ENCODE data around the gene PSTPIP1.

PSTPIP1 gene

DNA sequence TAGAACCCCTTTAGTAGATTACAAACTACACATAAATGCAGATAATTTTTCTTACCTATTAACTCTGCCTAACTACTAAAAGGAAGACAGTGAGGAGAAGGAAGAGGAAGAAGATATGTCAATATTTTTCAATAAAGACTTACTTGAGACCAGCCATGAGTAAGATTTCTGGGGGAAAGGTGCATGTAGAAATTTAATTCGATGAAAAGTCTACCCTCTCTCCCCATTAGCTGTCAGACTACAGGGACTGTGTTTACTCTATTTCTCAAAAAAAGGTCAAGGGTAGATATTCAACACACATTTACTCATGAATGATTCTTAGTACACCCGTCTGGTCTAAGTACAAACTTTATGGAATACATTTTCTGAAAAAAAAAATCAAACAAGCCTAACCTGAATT is 69.1 kb downstream of the PSTPIP1 start:
- TF ChIP-seq CTCF (IDR thresholded peaks at IDR 0.05; ENCODE audit: low read depth, low read length, missing control alignments), result no peak
- DNase-seq (ENCODE audit: extremely low read depth, low read depth), result no peak
- H3K4me3 ChIP-seq (replicated peaks; ENCODE audit: low read depth, low read length), result no peak overlapping the region

- H3K4me3 ChIP-seq (replicated peaks; ENCODE audit: low read depth, low read length), result no peak overlapping the region
- DNase-seq (ENCODE audit: extremely low read depth, low read depth), result no peak
- TF ChIP-seq CTCF (IDR thresholded peaks at IDR 0.05; ENCODE audit: low read depth, low read length, missing control alignments), result no peak
These were observed 69.8 kb downstream of the PSTPIP1 start for GRCh38 chr15:77064539-77065308.

DNA sequence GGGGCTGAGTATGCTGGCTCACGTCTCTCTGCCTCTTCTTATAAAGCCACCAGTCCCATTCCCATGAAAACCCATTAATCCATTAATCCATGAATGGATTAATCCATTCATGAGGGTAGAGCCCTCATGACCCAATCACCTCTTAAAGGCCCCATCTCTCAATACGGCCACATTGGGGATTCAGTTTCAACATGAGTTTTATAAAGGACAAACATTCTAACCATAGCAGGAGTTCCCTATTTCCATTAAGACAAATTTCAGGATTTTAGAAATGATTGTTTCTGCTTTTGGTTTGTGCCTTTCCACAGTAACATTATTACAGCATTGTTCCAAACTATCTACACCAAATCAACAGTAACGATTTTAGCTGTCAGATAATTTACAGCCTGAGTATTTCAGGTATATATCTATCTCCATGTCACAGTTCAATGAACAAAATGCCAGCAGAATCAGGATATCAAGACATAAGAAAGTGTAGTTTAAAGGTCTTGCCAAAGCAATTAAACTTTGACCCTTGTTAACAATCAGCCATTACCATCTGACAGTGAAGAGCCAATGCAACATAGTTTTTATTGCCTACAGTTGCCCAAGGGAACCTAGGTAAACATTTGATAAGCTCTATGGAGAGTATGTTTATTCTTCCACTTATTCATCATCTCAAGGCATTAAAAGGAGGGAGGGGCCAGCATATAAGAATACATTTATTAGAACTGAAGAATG is 72.2 kb downstream of the PSTPIP1 start:
- DNase-seq (ENCODE audit: extremely low read depth, low read depth), result no peak
- TF ChIP-seq CTCF (IDR thresholded peaks at IDR 0.05; ENCODE audit: low read depth, low read length, missing control alignments), result no peak
- H3K4me3 ChIP-seq (replicated peaks; ENCODE audit: low read depth, low read length), result no peak overlapping the region

- no peak overlapping the region for H3K4me3 ChIP-seq (replicated peaks; ENCODE audit: low read depth, low read length)
- no peak for TF ChIP-seq CTCF (IDR thresholded peaks at IDR 0.05; ENCODE audit: low read depth, low read length, missing control alignments)
- no peak for DNase-seq (ENCODE audit: extremely low read depth, low read depth)
These were observed 72.9 kb downstream of the PSTPIP1 start for GRCh38 chr15:77067691-77068367.

DNA sequence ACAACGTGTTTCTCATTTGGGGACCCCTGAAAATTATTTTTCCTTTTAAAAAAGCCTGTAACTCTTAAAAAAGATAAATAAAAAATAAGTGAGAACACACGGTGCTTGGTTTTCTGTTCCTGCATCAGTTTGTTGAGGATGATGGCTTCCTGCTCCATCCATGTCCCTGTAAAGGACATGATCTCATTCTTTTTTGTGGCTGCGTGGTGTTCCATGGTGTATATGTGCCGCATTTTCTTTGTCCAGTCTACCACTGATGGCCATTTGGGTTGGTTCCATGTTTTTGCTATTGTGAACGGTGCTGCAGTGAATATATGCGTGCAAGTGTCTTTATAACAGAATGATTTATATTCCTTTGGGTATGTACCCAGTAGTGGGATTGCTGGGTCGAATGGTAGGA is 73.7 kb downstream of the PSTPIP1 start:
- H3K4me3 ChIP-seq (replicated peaks; ENCODE audit: low read depth, low read length), result no peak overlapping the region
- TF ChIP-seq CTCF (IDR thresholded peaks at IDR 0.05; ENCODE audit: low read depth, low read length, missing control alignments), result no peak
- DNase-seq (ENCODE audit: extremely low read depth, low read depth), result no peak

GRCh38 chr15:77069521-77070121 is 74.7 kb downstream of the PSTPIP1 start:
- H3K4me3 ChIP-seq (replicated peaks; ENCODE audit: low read depth, low read length), result peak overlapping the region; percentile 60
- TF ChIP-seq CTCF (IDR thresholded peaks at IDR 0.05; ENCODE audit: low read depth, low read length, missing control alignments), result no peak
- DNase-seq (ENCODE audit: extremely low read depth, low read depth), result no peak

Data from HFF-Myc (cell line).